ENCODE data around the gene REXO4. TPM values are rescaled to one million over a fixed set of nuclear protein-coding genes. Genes with fewer than 3 reads are reported as not detected.

REXO4 gene
- total and polyA plus RNA-seq, 2 donors (not counting 3 experiments of a cell fraction or from before 2014, with no cell fraction given): 19.5 to 29.5 TPM

GRCh38 chr9:133384736-133385321 lies 33.0 kb downstream of the REXO4 start:
- Histone ChIP-seq H4K20me1 (replicated peaks; ENCODE audit: control insufficient read depth, extremely low read depth, insufficient read depth, low read length) (no peaks in the 10 kb centered on the region), H3K9me1 (replicated peaks; ENCODE audit: control insufficient read depth, extremely low read depth, insufficient read depth, low read length) (no peaks in the 10 kb centered on the region), H3K27me3 (ENCODE audit: control insufficient read depth in 2 of 2, insufficient read depth in 2 of 2, low read length in 2 of 2) (no peaks in the 10 kb centered on the region), H3K4me3 (replicated peaks in 1 of 3; ENCODE audit: insufficient read depth in 1 of 3, low read depth in 1 of 3, low read length in 3 of 3) (no peak overlapping the region), H3K9ac (replicated peaks; ENCODE audit: extremely low read depth, insufficient read depth, low read length) (no peak overlapping the region), H3K9me3 (replicated peaks; ENCODE audit: control insufficient read depth, insufficient read depth, low read length) (no peaks in the 10 kb centered on the region), H3K79me2 (ENCODE audit: control insufficient read depth, insufficient read depth, low read length) (no peaks in the 10 kb centered on the region), H3K36me3 (ENCODE audit: control insufficient read depth in 2 of 2, extremely low read depth in 1 of 2, insufficient read depth in 2 of 2, low read length in 2 of 2) (no peaks in the 10 kb centered on the region), H3K4me1 (ENCODE audit: control insufficient read depth, extremely low read depth, insufficient read depth, low read length) (no peaks in the 10 kb centered on the region), H2AFZ (ENCODE audit: low read depth, low read length) (no peak overlapping the region), H3K4me2 (ENCODE audit: insufficient read depth, low read length) (no peak overlapping the region), H3K27ac (ENCODE audit: insufficient read depth, low read depth, low read length) (no peak overlapping the region)
- ChIA-PET POLR2A (no interaction called here), CTCF (no interaction called here)
- no TSS peak for BruUV-seq (replicated peaks)
- intact Hi-C loops (cut with micrococcal nuclease) (no loop called here), dilution Hi-C loops (cut with MboI; ENCODE audit: extremely low pct_ligation_motif_present, low sequenced_read_pairs) (no loop called here)
- no peak for FAIRE-seq
- TF ChIP-seq POLR2AphosphoS5 (IDR thresholded peaks at IDR 0.05; ENCODE audit: insufficient read depth, low read depth, low read length): no peak
- TF ChIP-seq JUN (IDR thresholded peaks at IDR 0.05; ENCODE audit: borderline replicate concordance, insufficient read depth, insufficient read length, low read depth): no peak
- TF ChIP-seq EZH2 (IDR thresholded peaks at IDR 0.05; ENCODE audit: borderline replicate concordance, low read depth, low read length, severe bottlenecking): no peak
- TF ChIP-seq GATA2 (IDR thresholded peaks at IDR 0.05; ENCODE audit: insufficient read depth, insufficient read length, low read depth, low read length): no peak
- no peak for TF ChIP-seq FOS (IDR thresholded peaks at IDR 0.05; ENCODE audit: borderline replicate concordance, insufficient read depth, low read length)
- TF ChIP-seq CTCF (IDR thresholded peaks at IDR 0.05; ENCODE audit: extremely low read depth in 1 of 2, insufficient read depth in 1 of 2, low read depth in 1 of 2, low read length in 2 of 2): no peak
- TF ChIP-seq MYC (IDR thresholded peaks at IDR 0.05; ENCODE audit: low read depth, low read length): no peak
- no peak for TF ChIP-seq POLR2A (IDR thresholded peaks at IDR 0.05; ENCODE audit: low read depth, low read length)
- TF ChIP-seq MAX (IDR thresholded peaks at IDR 0.05; ENCODE audit: insufficient read depth, insufficient read length): no peak
- no peak for DNase-seq (ENCODE audit: low read depth, low spot score)

Data from endothelial cell of umbilical vein (primary cell).